Right lobe of liver (tissue), 6 donors: ENCODE data around the gene REV3L. TPM values are rescaled to one million over a fixed set of nuclear protein-coding genes. Genes with fewer than 3 reads are reported as not detected.

Experiments
- ATAC-seq, 4 donors: fragments of 200-7000 bp; cut with Tn5 transposase; one replicate each; pipeline ENCODE4 v1.9.1; 2020; ENCODE audit warnings: mild to moderate bottlenecking in 4 of 4, moderate library complexity in 4 of 4
- DNase-seq, 3 donors: peaks; one replicate each; pipeline ENCODE4 v3.0.0-alpha.2; 2020
- H3K27ac ChIP-seq, 3 donors: fragments of 200-600 bp; one replicate each; pipeline ENCODE4 v1.8.0; 2022
- H3K27me3 ChIP-seq, 2 donors: fragments of 200-600 bp; one replicate each; pipeline ENCODE4 v1.8.0; 2022
- H3K36me3 ChIP-seq, 4 donors: fragments of 200-600 bp; sonication (generic) in 1 of 4; one replicate each; pipeline versions ENCODE4 v1.5.1 to v1.8.0; 2017 to 2022; ENCODE audit warnings: control low read depth in 1 of 4
- H3K4me1 ChIP-seq, 4 donors: fragments of 200-600 bp; sonication (generic) in 1 of 4; one replicate each; pipeline versions ENCODE4 v1.5.1 to v1.8.0; 2017 to 2022; ENCODE audit warnings: control low read depth in 1 of 4
- H3K4me3 ChIP-seq, 3 donors: fragments of 200-600 bp; one replicate each; pipeline ENCODE4 v1.8.0; 2022
- H3K9me3 ChIP-seq, 4 donors: fragments of 200-600 bp; sonication (generic) in 1 of 4; one replicate each; pipeline versions ENCODE4 v1.5.1 to v1.8.0; 2017 to 2022; ENCODE audit warnings: control low read depth in 1 of 4
- POLR2A ChIP-seq: fragments of 450-650 bp; IDR thresholded peaks from one replicate; pipeline ENCODE4 v1.6.1; 2017; ENCODE audit warnings: antibody characterized with exemption, mild to moderate bottlenecking
- WGBS: methylation state at CpG from one replicate; pipeline ENCODE4 v1.1.6; 2018; ENCODE audit warnings: low coverage, low lambda C conversion rate; ENCODE audit not compliant: insufficient coverage; ENCODE audit errors: missing lambda C conversion rate; 5-methylcytosine and 5-hydroxymethylcytosine counted together
- intact Hi-C, 2 donors: fragments of 100-400 bp; cut with DNase I; formaldehyde crosslinking; loops; one replicate each; pipeline versions ENCODE4 v1.11.2 to v1.14.1; 2022
- total RNA-seq, 6 experiments: library from RNA; depleted of rRNA in 2 of 6; stranded (reverse); fragments of >200 nt in 2 of 6; fragmentation: NEBNext Ultra II Directional in 3 of 6; extraction: Animal tissue kit (Norgen Biotek cat#: 25700) in 3 of 6; gene quantifications; one replicate each; pipeline versions ENCODE4 v1.1.0 to v1.2.4, GENCODE V29; 2016 to 2023
- TF ChIP-seq, protein P1 (sequence below), 4 donors: fragments of 200-600 bp in 3 of 4; fragments of 450-650 bp in 1 of 4; IDR thresholded peaks; one replicate each; pipeline versions ENCODE4 v1.5.1 to v1.8.0; 2016 to 2022; ENCODE audit warnings: antibody characterized with exemption in 4 of 4, mild to moderate bottlenecking in 2 of 4
- donor health status: DM: no; HTN: yes; CAD: no.
- donor health status: DM: no; HTN: no; CAD: no.
- donor health status: DM: no; HTN: no; CAD: no.
- donor health status: DM: no; HTN: yes; CAD: no.
- donor health status: DM: no; HTN: yes; CAD: no.

REV3L gene
- total RNA-seq, 6 experiments from 2014 or later: 9.3 to 21.4 (median 12.5) TPM

DNA sequence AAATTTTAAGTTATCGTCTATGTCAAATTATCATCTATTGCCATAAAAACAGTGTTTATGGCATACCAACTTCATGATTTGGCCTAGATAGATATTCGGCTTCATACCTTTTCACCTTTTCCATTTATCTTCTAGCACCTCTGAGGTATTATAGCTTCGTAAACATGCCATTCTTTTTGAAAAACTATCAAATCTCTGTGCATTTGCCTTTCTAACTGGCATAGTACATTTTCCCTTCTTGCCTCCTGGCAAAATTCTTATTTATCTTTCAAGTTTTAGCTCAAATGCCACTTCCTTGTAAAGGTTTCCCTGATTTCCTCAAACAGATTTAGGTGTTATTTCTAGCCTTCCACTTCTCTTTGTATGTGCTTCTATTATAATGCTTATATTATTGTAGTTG lies 7.0 kb upstream of the REV3L start:
- H3K4me1 ChIP-seq: peaks cover 0 to 5% (median 0%) of the 10 kb centered on the region in 4 donors
- H3K9me3 ChIP-seq: no peaks in the 10 kb centered on the region
- H3K36me3 ChIP-seq: no peaks in the 10 kb centered on the region
- TF ChIP-seq, protein P1, sequence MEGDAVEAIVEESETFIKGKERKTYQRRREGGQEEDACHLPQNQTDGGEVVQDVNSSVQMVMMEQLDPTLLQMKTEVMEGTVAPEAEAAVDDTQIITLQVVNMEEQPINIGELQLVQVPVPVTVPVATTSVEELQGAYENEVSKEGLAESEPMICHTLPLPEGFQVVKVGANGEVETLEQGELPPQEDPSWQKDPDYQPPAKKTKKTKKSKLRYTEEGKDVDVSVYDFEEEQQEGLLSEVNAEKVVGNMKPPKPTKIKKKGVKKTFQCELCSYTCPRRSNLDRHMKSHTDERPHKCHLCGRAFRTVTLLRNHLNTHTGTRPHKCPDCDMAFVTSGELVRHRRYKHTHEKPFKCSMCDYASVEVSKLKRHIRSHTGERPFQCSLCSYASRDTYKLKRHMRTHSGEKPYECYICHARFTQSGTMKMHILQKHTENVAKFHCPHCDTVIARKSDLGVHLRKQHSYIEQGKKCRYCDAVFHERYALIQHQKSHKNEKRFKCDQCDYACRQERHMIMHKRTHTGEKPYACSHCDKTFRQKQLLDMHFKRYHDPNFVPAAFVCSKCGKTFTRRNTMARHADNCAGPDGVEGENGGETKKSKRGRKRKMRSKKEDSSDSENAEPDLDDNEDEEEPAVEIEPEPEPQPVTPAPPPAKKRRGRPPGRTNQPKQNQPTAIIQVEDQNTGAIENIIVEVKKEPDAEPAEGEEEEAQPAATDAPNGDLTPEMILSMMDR (IDR thresholded peaks at IDR 0.05): no peak
- no peak for TF ChIP-seq POLR2A
- ATAC-seq (no peak), DNase-seq (no peak)
- H3K27ac ChIP-seq: no peak overlapping the region
- intact Hi-C loops: no loop called here
- no peaks in the 10 kb centered on the region for H3K27me3 ChIP-seq
- 83% methylated on average over 3 of the region's 3 CpGs for WGBS
- H3K4me3 ChIP-seq: no peak overlapping the region

GRCh38 chr6:111487661-111488060 lies 4.6 kb upstream of the REV3L start:
- DNase-seq: no peak
- no peak overlapping the region for H3K27ac ChIP-seq
- intact Hi-C loops: no loop called here

DNA sequence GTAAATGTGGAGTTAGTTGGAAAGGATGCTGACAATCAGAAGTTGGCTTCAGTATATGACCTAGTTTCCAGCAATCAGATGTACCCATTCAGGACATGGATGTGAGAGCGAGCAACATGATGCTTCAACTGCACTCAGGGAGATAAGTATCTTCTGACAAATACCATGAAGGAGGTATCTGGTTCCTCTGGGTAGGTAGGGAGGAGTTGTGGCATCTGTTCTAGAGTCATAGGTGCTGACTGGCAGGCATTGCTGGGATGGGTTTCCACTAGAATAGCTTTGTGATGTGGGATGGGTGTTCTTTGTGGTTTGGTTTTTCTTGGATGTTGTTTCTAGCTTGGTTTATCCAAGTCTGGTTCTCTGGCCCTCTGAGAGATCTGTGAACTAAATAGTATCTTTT lies 3.9 kb upstream of the REV3L start:
- intact Hi-C loops: no loop called here

More at GRCh38 chr6:111487661-111488060, 4.6 kb upstream of the REV3L start:
- 57% methylated on average over 1 of the region's 1 CpG for WGBS
- Histone ChIP-seq H3K9me3 (no peaks in the 10 kb centered on the region), H3K36me3 (no peaks in the 10 kb centered on the region), H3K27me3 (no peaks in the 10 kb centered on the region), H3K4me3 (no peak overlapping the region), H3K4me1 (peaks cover 0 to 13% (median 0%) of the 10 kb centered on the region in 4 donors)
- no peak for TF ChIP-seq POLR2A
- TF ChIP-seq, protein P1 (IDR thresholded peaks at IDR 0.05): no peak
- ATAC-seq: no peak

DNA sequence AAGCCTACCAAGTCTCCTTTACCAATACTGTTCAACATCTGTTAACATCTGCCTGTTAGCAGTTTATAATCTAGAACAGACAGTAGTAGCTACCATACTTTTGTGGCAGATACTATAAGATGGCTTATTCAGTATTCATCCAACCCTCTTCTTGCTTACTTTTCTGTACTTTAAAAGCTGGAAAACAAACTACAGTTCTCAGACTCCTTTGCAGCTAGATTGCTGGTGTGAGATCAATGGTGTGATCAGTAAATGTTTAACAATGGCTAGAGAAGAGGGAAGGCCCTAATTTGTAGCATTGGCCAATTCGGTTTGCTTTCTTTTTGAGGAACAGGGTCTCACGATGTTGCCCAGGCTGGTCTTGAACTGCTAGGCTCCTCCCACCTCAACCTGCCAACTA lies 3.5 kb upstream of the REV3L start:
- TF ChIP-seq, protein P1 (IDR thresholded peaks at IDR 0.05): no peak
- no peak for TF ChIP-seq POLR2A

More for the DNA sequence above, 3.9 kb upstream of the REV3L start:
- ATAC-seq (no peak), DNase-seq (no peak)
- TF ChIP-seq POLR2A: no peak
- TF ChIP-seq, protein P1 (IDR thresholded peaks at IDR 0.05): no peak
- Histone ChIP-seq H3K4me3 (no peak overlapping the region), H3K9me3 (no peaks in the 10 kb centered on the region), H3K4me1 (peaks cover 0 to 13% (median 0%) of the 10 kb centered on the region in 4 donors), H3K27ac (no peak overlapping the region), H3K27me3 (no peaks in the 10 kb centered on the region), H3K36me3 (no peaks in the 10 kb centered on the region)
- 100% methylated on average over 1 of the region's 1 CpG for WGBS

GRCh38 chr6:111485342-111485741 lies 2.3 kb upstream of the REV3L start:
- no peaks in the 10 kb centered on the region for H3K36me3 ChIP-seq
- H3K27ac ChIP-seq: peak overlapping the region in 1 of 3 donors; percentile 98
- H3K9me3 ChIP-seq: no peaks in the 10 kb centered on the region
- H3K27me3 ChIP-seq: no peaks in the 10 kb centered on the region
- H3K4me1 ChIP-seq: peaks cover 0 to 24% (median 4%) of the 10 kb centered on the region in 4 donors
- intact Hi-C loops: no loop called here
- ATAC-seq (no peak), DNase-seq (no peak)
- no peak overlapping the region for H3K4me3 ChIP-seq
- no peak for TF ChIP-seq POLR2A
- TF ChIP-seq, protein P1 (IDR thresholded peaks at IDR 0.05): no peak
- WGBS: 94% methylated on average over 1 of the region's 1 CpG

More for the DNA sequence above, 3.5 kb upstream of the REV3L start:
- DNase-seq: no peak
- H3K27me3 ChIP-seq: no peaks in the 10 kb centered on the region
- 67% methylated on average over 1 of the region's 2 CpGs for WGBS
- no peaks in the 10 kb centered on the region for H3K36me3 ChIP-seq
- ATAC-seq: no peak
- H3K27ac ChIP-seq: no peak overlapping the region
- intact Hi-C loops: no loop called here
- no peaks in the 10 kb centered on the region for H3K9me3 ChIP-seq
- peaks cover 0 to 16% (median under 1%) of the 10 kb centered on the region in 4 donors for H3K4me1 ChIP-seq
- H3K4me3 ChIP-seq: no peak overlapping the region
